KMS-11 (cell line): ENCODE data around the gene DIP2C.
"Not testable (repeated sequence)": the region's sequence is repeated elsewhere in the genome, so short reads cannot be mapped to it uniquely, and the experiment has no call there.

Experiments used
- H2AFZ ChIP-seq: fragments of 200-600 bp; sonication (generic); 2 replicates; pipeline ENCODE4 v1.6.1; 2016; ENCODE audit warnings: antibody characterized with exemption, mixed run types, low read depth
- H3K27ac ChIP-seq: fragments of 200-600 bp; sonication (generic); 2 replicates; pipeline ENCODE4 v1.6.1; 2016; ENCODE audit warnings: mild to moderate bottlenecking, mixed run types
- H3K27me3 ChIP-seq: fragments of 200-600 bp; sonication (generic); 2 replicates; pipeline ENCODE4 v1.6.1; 2017; ENCODE audit warnings: mild to moderate bottlenecking, low read depth, mixed run types, moderate library complexity; ENCODE audit not compliant: insufficient read depth
- H3K36me3 ChIP-seq: fragments of 200-600 bp; sonication (generic); 2 replicates; pipeline ENCODE4 v1.6.1; 2017; ENCODE audit warnings: mild to moderate bottlenecking, mixed run types; ENCODE audit not compliant: insufficient read depth
- H3K4me1 ChIP-seq: fragments of 200-600 bp; sonication (generic); 2 replicates; pipeline ENCODE4 v1.6.1; 2016; ENCODE audit warnings: mild to moderate bottlenecking, low read depth, mixed run types; ENCODE audit not compliant: poor library complexity, severe bottlenecking
- H3K4me2 ChIP-seq: fragments of 200-600 bp; sonication (generic); 2 replicates; pipeline ENCODE4 v1.7.0; 2016; ENCODE audit warnings: mild to moderate bottlenecking, mixed run types
- H3K4me3 ChIP-seq: fragments of 200-600 bp; sonication (generic); IDR thresholded peaks from 2 replicates; pipeline ENCODE4 v1.6.1; 2017; ENCODE audit warnings: low read depth, low read length, mixed read lengths; ENCODE audit not compliant: insufficient read depth
- H3K79me2 ChIP-seq: fragments of 200-600 bp; sonication (generic); 2 replicates; pipeline ENCODE4 v1.6.1; 2016; ENCODE audit warnings: low read depth, mixed run types; ENCODE audit not compliant: insufficient read depth
- H3K9ac ChIP-seq: fragments of 200-600 bp; sonication (generic); 2 replicates; pipeline ENCODE4 v1.6.1; 2016; ENCODE audit warnings: mild to moderate bottlenecking, mixed run types
- H4K20me1 ChIP-seq: fragments of 200-600 bp; sonication (generic); 2 replicates; pipeline ENCODE4 v1.6.1; 2016; ENCODE audit warnings: mild to moderate bottlenecking, mixed run types; ENCODE audit not compliant: insufficient read depth
- CTCF ChIP-seq: fragments of 200-600 bp; sonication (generic); conservative IDR thresholded peaks from 2 replicates; pipeline ENCODE4 v1.6.1; 2017; ENCODE audit warnings: low read depth, mild to moderate bottlenecking, antibody characterized with exemption, low read length, moderate library complexity, mixed read lengths

DIP2C gene

GRCh38 chr10:588246-589165, 101.0 kb downstream of the DIP2C start:
- Histone ChIP-seq H3K9ac (peak overlapping the region; percentile 28; the same call in 1 of the 2 replicates), H4K20me1 (no peaks in the 10 kb centered on the region), H3K27me3 (no peaks in the 10 kb centered on the region), H3K4me2 (peak overlapping the region; percentile 89), H3K27ac (peak overlapping the region; percentile 78), H3K36me3 (no peaks in the 10 kb centered on the region), H3K4me3 (no peak overlapping the region), H3K4me1 (peaks cover 61% of the 10 kb centered on the region), H3K79me2 (peaks cover 69% of the 10 kb centered on the region; the same call in 1 of the 2 replicates), H2AFZ (no peak overlapping the region)
- no peak for TF ChIP-seq CTCF

GRCh38 chr10:586716-587115, 102.8 kb downstream of the DIP2C start:
- H3K9ac ChIP-seq, result no peak overlapping the region
- H3K36me3 ChIP-seq, result no peaks in the 10 kb centered on the region
- no peak overlapping the region for H2AFZ ChIP-seq
- no peaks in the 10 kb centered on the region for H3K27me3 ChIP-seq
- no peak for TF ChIP-seq CTCF
- no peak overlapping the region for H3K4me3 ChIP-seq
- 0 out of 2 replicates have a peak, but pooled peaks cover 6% of the 10 kb centered on the region for H4K20me1 ChIP-seq
- peaks cover 75% of the 10 kb centered on the region; the same call in 1 of the 2 replicates for H3K79me2 ChIP-seq
- peak overlapping the region; percentile 30; the same call in 1 of the 2 replicates for H3K4me2 ChIP-seq
- H3K4me1 ChIP-seq, result peaks cover 58% of the 10 kb centered on the region
- H3K27ac ChIP-seq, result no peak overlapping the region

GRCh38 chr10:586151-586550, 103.3 kb downstream of the DIP2C start:
- Histone ChIP-seq H3K4me1 (peaks cover 52% of the 10 kb centered on the region), H2AFZ (no peak overlapping the region), H3K27me3 (no peaks in the 10 kb centered on the region), H3K79me2 (peaks cover 73% of the 10 kb centered on the region; the same call in 1 of the 2 replicates), H3K9ac (no peak overlapping the region), H3K4me2 (peak overlapping the region; percentile 30; the same call in 1 of the 2 replicates), H4K20me1 (0 out of 2 replicates have a peak, but pooled peaks cover 6% of the 10 kb centered on the region), H3K27ac (no peak overlapping the region), H3K4me3 (no peak overlapping the region), H3K36me3 (no peaks in the 10 kb centered on the region)
- no peak for TF ChIP-seq CTCF

- Histone ChIP-seq H3K4me2 (no peak overlapping the region), H2AFZ (no peak overlapping the region), H3K4me3 (no peak overlapping the region), H3K79me2 (peaks cover 72% of the 10 kb centered on the region; the same call in 1 of the 2 replicates), H3K27me3 (no peaks in the 10 kb centered on the region), H3K9ac (no peak overlapping the region), H4K20me1 (0 out of 2 replicates have a peak, but pooled peaks cover 6% of the 10 kb centered on the region), H3K36me3 (no peaks in the 10 kb centered on the region), H3K4me1 (peaks cover 46% of the 10 kb centered on the region), H3K27ac (no peak overlapping the region)
- TF ChIP-seq CTCF, result no peak
These were observed 104.0 kb downstream of the DIP2C start for GRCh38 chr10:585502-585901.

- Histone ChIP-seq H3K4me1 (peaks cover 38% of the 10 kb centered on the region), H3K79me2 (peaks cover 72% of the 10 kb centered on the region; the same call in 1 of the 2 replicates)
- H3K9ac ChIP-seq, H3K4me2 ChIP-seq, H3K4me3 ChIP-seq, H3K27ac ChIP-seq, H3K27me3 ChIP-seq, H2AFZ ChIP-seq, H3K36me3 ChIP-seq, H4K20me1 ChIP-seq: not testable (repeated sequence)
These were observed 104.8 kb downstream of the DIP2C start for GRCh38 chr10:584497-585290.
